ENCODE results near the gene PPP5C. TPM values are rescaled to one million over a fixed set of nuclear protein-coding genes. Genes with fewer than 3 reads are reported as not detected.

PPP5C gene
- total and polyA plus RNA-seq, 9 of the 15 experiments (the other 6 are each of a cell fraction or from before 2014, with no cell fraction given) = 1.9 to 166 (median 108) TPM

DNA sequence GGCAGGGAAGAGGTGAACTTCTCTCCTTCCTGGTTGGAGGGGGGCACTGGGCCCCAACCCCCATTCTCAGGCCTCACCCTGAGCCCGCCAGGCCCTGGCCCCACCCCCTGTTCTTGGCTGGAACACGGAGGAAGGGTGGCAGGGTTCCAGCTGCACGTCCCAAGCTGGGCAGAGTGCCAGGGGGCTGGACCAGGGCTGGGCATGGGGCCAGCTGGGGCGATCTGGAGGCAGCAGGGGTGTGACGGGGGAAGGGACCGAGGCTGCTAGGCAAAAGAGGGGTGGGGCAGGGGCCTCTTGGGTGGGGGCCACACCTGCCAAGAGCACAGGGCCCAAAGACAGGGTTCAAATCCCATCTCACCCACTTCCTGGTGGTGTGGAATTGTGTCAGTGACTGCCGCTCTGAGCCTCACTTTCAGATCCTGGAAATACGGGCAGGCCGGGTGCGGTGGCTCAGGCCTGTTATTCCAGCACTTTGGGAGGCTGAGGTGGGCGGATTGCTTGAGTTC lies 47.8 kb upstream of the PPP5C start:
- peaks cover 0 to 3% of the 10 kb centered on the region in 2 experiments; a peak in 2 of 5 replicates for H3K27me3 ChIP-seq (ENCODE audit: control insufficient read depth in 2 of 2, insufficient read depth in 2 of 2, low read length in 2 of 2)
- intact Hi-C loops (cut with micrococcal nuclease) = no loop called here

DNA sequence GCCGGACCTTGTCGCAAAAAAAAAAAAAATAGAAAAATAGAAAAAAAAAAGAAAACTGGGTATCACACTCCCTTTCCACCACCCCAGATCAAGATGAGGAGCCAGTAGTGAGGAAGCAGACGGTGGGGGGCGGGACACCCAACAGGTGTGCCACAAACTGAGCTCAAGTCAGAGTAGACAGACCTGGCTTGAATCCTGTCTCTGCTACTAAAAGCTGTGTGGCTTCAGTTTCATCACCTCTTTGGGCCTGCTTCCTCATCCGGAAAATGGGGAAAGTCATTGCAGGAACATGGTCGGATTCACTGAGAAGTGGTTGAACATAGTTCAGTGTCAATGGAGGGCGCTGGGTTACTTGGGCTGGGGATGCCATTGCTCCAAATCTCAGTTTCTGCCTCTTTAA lies 47.2 kb upstream of the PPP5C start:
- WGBS (ENCODE audit: insufficient coverage, low coverage, missing lambda C conversion rate) = 7% methylated on average over 3 of the region's 7 CpGs
- DNase-seq (ENCODE audit: extremely low read depth in 1 of 4, low spot score in 3 of 4) (no peak), FAIRE-seq (no peak), ATAC-seq (no peak)
- H3K9me3 ChIP-seq (replicated peaks; ENCODE audit: control insufficient read depth, insufficient read depth, low read depth, low read length) = no peaks in the 10 kb centered on the region
- no peak overlapping the region for H3K4me2 ChIP-seq (ENCODE audit: insufficient read depth, low read length)
- ChIA-PET CTCF (ENCODE audit: low intra/inter-chr PET ratio) (no interaction called here), POLR2A (interaction anchor here (1.0 to 1.1 kb wide), 2 partner anchors 18 to 105 kb away, joined by 3 read pairs; no protein-coding TSS in a partner anchor)
- H3K4me1 ChIP-seq (replicated peaks in 1 of 2; ENCODE audit: control insufficient read depth in 2 of 2, insufficient read depth in 2 of 2, low read length in 2 of 2) = peaks cover 0 to 32% of the 10 kb centered on the region in 2 experiments; a peak in 2 of 5 replicates
- peaks cover 0 to 3% of the 10 kb centered on the region in 2 experiments; a peak in 2 of 5 replicates for H3K27me3 ChIP-seq (ENCODE audit: control insufficient read depth in 2 of 2, insufficient read depth in 2 of 2, low read length in 2 of 2)
- intact Hi-C loops (cut with micrococcal nuclease) (no loop called here), in situ Hi-C loops (cut with MboI) (no loop called here)
- H3K36me3 ChIP-seq (ENCODE audit: control insufficient read depth, insufficient read depth, low read length) = no peaks in the 10 kb centered on the region
- H2AFZ ChIP-seq (ENCODE audit: low read depth, low read length) = no peak overlapping the region
- H3K79me2 ChIP-seq (ENCODE audit: control insufficient read depth, insufficient read depth, low read length) = no peaks in the 10 kb centered on the region
- TF ChIP-seq CEBPG (CRISPR knock-in tag; IDR thresholded peaks at IDR 0.05) (no peak), CEBPG (tag; conservative IDR thresholded peaks at IDR 0.05 in 1 of 2, IDR thresholded peaks at IDR 0.05 in 1 of 2) (peak in 1 of 2 experiments; percentile 34; a peak in 1 of 4 replicates), NR2F6 (CRISPR knock-in tag; IDR thresholded peaks at IDR 0.05) (no peak)
- BruUV-seq (replicated peaks) = no TSS peak
- no peaks in the 10 kb centered on the region for H3K9me1 ChIP-seq (ENCODE audit: control insufficient read depth, insufficient read depth, low read length)
- H3K27ac ChIP-seq (ENCODE audit: extremely low read depth, low read depth, low read length) = no peak overlapping the region
- no peaks in the 10 kb centered on the region for H4K20me1 ChIP-seq (replicated peaks; ENCODE audit: control insufficient read depth, insufficient read depth, low read length)
- H3K4me3 ChIP-seq = no peak overlapping the region
- H3K9ac ChIP-seq (ENCODE audit: insufficient read depth in 1 of 2, low read depth in 2 of 2, low read length in 2 of 2) = no peak overlapping the region

More for the DNA sequence above, 47.8 kb upstream of the PPP5C start:
- BruUV-seq (replicated peaks) = no TSS peak
- DNase-seq (ENCODE audit: extremely low read depth in 1 of 4, low spot score in 3 of 4) (peak in 1 of 4 experiments; percentile 7), ATAC-seq (no peak), FAIRE-seq (no peak)
- H3K4me2 ChIP-seq (ENCODE audit: insufficient read depth, low read length) = no peak overlapping the region
- peaks cover 0 to 32% of the 10 kb centered on the region in 2 experiments; a peak in 2 of 5 replicates for H3K4me1 ChIP-seq (replicated peaks in 1 of 2; ENCODE audit: control insufficient read depth in 2 of 2, insufficient read depth in 2 of 2, low read length in 2 of 2)
- H3K36me3 ChIP-seq (ENCODE audit: control insufficient read depth, insufficient read depth, low read length) = no peaks in the 10 kb centered on the region
- H4K20me1 ChIP-seq (replicated peaks; ENCODE audit: control insufficient read depth, insufficient read depth, low read length) = no peaks in the 10 kb centered on the region
- WGBS (ENCODE audit: insufficient coverage, low coverage, missing lambda C conversion rate) = 43% methylated on average over 6 of the region's 11 CpGs
- H3K4me3 ChIP-seq = no peak overlapping the region
- no peak overlapping the region for H2AFZ ChIP-seq (ENCODE audit: low read depth, low read length)
- TF ChIP-seq, protein P1, sequence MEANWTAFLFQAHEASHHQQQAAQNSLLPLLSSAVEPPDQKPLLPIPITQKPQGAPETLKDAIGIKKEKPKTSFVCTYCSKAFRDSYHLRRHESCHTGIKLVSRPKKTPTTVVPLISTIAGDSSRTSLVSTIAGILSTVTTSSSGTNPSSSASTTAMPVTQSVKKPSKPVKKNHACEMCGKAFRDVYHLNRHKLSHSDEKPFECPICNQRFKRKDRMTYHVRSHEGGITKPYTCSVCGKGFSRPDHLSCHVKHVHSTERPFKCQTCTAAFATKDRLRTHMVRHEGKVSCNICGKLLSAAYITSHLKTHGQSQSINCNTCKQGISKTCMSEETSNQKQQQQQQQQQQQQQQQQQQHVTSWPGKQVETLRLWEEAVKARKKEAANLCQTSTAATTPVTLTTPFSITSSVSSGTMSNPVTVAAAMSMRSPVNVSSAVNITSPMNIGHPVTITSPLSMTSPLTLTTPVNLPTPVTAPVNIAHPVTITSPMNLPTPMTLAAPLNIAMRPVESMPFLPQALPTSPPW (CRISPR knock-in tag; IDR thresholded peaks at IDR 0.05) = peak; percentile 62; the same call in 1 of the 2 replicates
- no peak for TF ChIP-seq ZNF717 (CRISPR knock-in tag; IDR thresholded peaks at IDR 0.05)
- peak; percentile 82 for TF ChIP-seq NFIC (IDR thresholded peaks at IDR 0.05)
- no peaks in the 10 kb centered on the region for H3K9me3 ChIP-seq (replicated peaks; ENCODE audit: control insufficient read depth, insufficient read depth, low read depth, low read length)
- peak overlapping the region in 1 of 2 experiments; percentile 35; a peak in 1 of 4 replicates for H3K9ac ChIP-seq (ENCODE audit: insufficient read depth in 1 of 2, low read depth in 2 of 2, low read length in 2 of 2)
- H3K27ac ChIP-seq (ENCODE audit: extremely low read depth, low read depth, low read length) = no peak overlapping the region
- in situ Hi-C loops (cut with MboI) = no loop called here
- CTCF ChIA-PET (ENCODE audit: low intra/inter-chr PET ratio) = no interaction called here
- no peaks in the 10 kb centered on the region for H3K9me1 ChIP-seq (ENCODE audit: control insufficient read depth, insufficient read depth, low read length)
- POLR2A ChIA-PET = interaction anchor here (1.1 to 1.2 kb wide), 2 partner anchors 17 to 19 kb away, joined by 3 to 5 read pairs; no protein-coding TSS in a partner anchor
- no peaks in the 10 kb centered on the region for H3K79me2 ChIP-seq (ENCODE audit: control insufficient read depth, insufficient read depth, low read length)
